Measurements from ENCODE around the gene DHRS1.
A peak's percentile ranks its signal among the peaks of the same experiment; 100 is the strongest.

The DHRS1 gene

DNA sequence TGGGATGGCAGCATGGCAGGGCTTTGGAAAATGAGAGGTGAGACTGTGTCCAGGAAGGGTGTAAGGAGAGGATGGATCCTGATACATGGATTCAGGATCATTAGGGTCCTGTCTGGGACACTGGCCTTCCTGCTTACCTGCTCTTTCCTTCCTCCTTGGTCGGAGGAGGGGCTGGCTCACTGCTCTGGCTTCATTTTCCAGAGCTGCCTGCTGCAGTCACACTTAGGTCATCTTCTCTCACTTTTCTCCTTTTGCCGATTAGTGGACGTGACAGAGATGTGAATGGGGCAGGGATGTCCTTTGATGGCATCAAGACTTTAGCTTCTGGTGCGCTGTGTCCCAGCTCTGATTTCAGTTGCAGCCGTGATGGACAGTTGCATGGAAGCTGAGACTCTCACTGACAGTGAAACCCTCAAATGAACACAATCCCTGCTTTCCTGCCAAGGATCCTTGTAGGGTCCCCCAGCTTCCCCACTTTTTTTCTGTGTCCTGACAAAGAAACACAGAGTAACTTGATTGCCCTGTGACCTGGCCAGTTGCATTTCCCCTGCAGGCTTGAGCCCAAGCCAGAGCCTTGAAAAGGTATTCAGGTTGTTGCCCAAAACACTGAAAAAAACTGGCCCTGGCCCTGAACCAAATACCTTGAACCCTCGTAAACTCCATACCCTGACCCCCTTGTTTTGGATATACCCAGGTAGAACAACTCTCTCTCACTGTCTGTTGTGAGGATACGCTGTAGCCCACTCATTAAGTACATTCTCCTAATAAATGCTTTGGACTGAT, 9.0 kb upstream of the DHRS1 start:
- DNase-seq = no peak

DNA sequence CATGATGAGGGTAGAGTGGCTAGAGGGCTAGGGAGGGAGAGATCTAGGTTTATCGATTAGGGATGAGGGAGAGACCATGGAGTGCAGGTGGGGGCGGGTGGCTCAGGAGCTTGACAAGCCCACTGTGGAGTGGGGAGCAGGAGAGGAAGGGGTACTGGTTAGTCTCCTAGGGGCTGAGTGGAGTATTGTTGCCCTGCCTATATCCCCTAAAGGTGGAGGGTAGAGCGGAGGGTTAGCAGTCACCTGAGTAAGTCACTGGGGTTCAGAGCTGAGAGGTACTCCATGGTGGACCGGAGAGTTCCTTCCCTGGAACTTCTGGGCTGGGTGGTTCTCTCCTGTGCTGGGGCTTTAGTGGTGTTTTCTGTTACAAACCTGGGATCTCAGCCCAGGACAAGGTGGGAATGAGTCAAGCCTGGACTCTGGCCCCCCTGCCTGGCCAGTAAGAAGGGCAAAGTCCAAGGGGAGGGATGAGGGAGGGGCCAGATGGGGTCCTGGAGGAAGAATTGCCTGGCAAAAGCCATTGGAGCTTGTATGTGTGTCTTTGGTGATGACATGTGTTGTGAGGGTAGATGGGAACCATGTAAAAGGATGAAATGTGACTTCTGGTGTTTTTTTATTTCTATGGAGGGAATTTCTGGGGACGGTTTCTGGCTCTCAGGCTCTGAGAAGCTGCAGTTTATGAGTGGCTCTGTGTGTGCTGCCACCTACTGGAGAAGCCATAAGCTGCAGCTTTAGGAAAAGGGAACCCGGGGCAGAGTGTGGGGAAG, 8.2 kb upstream of the DHRS1 start, which contains the start of gene CIDEB:
Gene CIDEB (minus strand): TSS at position 403 of the 767 bp plus-strand sequence. CDS start 119 bp downstream, at position 284.
- peak; percentile 25 for DNase-seq

DNA sequence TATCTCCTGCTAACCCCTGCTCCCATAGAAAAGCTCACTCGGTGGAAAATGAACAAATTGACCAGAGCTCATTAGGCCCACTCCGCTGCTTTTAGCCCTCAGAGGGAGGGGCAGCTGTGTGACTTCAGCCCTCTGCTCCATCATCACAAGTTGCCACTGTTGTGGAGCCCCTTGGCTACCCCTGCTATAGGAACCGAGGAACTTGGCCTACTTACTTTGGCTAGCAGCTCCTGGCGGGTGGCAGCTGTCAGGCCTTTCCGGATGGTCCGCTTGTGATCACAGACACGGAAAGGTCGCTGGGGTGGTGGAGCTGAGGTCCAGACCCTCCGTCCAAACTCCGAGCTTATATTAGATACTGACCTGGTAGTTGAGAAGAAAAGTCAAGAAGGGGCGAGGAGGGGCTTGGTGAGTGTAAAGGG, 7.6 kb upstream of the DHRS1 start:
- DNase-seq = no peak

DNA sequence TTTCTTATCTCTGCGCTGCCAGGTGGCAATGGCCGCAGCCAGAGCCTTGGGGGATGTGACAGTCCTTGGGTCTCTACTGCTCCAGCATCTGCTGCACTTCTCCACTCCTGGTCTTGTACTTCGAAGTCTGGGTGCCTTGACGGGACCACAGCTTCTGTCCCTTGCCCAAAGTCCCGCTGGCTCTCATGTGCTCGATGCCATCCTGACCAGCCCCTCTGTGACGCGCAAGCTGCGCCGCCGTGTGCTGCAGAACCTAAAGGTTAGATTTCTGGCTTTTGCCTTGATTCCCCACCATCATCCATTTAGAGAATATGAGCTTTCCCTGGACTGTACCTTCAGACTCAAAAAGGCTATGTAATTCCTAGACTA, 4.4 kb upstream of the DHRS1 start:
- no peak for DNase-seq

DNA sequence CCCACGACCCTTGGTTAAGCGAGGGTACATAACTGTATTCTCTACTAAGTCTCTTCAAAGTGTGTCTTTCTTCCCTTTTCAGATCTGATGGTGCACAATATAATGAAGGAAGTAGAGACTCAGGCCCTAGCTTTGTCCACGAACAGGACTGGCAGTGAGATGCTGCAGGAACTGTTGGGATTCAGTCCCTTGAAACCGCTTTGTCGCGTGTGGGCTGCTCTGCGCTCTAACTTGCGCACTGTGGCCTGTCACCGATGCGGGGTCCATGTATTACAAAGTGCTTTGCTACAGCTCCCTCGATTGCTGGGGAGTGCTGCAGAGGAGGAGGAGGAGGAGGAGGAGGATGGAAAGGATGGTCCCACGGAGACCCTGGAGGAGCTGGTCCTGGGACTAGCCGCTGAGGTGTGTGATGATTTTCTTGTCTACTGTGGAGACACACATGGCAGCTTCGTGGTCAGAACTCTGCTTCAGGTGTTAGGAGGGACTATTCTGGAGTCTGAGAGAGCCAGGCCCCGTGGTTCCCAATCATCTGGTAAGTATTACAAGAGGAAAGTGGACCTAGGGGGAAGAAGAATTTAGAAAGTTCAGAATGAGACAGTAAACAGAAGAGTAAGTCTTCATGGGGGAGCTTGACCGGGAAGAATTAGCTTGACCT, 873 bp upstream of the DHRS1 start:
- DNase-seq = no peak

DNA sequence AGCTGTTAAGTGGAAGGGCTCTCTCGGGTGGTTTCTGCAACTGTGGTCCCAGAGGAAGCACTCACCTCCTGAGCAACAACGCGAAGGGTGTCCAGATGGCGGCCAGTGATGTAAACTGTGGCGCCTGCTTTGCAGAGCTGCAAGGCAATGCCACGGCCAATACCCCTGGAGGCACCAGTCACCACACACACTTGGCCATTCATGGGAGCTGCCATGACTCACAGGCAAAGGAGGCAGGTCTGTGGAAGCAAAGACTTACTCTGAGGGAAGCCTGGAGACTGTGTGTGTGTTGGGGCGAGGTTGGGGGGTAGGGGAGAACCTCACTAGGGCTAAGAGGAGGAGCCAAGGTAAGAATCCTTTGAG, 707 bp downstream of the DHRS1 start:
- DNase-seq = no peak

DNA sequence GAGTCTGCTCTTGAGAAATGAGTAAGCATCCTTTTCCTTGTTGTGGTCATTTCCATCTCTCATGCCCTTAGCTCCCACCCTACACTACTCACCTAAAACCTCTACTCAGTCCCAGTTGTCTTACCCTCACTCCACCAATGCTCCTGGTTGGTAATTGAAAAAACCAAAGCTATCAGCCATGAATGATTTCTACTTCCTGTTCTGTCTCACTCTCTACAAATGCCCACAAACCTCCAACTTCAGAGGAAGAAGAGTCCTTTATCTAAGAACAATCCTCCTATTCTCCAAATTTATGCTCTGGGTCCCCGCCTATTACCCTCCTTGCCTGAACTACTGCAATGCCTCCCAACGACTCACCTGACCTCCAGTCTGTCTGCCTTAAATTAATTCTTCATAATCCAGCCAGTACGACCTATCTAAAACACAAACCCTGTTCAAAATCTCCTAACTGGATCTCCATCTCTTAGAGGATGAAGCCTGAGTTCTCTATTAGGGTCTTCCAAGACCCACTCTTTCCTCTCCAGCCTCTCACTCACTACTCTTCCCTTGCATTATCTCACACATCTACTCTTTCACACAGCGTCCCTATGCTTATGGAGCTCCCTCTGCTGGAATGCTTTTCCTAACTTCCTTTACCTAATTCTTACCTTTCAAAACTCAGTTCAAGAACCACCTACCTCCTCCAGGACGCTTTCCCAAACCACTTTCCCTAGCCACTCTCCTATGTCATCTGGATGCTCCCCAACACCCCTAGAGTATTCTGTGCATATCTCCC, 2.2 kb downstream of the DHRS1 start:
- peak; percentile 18 for DNase-seq

DNA sequence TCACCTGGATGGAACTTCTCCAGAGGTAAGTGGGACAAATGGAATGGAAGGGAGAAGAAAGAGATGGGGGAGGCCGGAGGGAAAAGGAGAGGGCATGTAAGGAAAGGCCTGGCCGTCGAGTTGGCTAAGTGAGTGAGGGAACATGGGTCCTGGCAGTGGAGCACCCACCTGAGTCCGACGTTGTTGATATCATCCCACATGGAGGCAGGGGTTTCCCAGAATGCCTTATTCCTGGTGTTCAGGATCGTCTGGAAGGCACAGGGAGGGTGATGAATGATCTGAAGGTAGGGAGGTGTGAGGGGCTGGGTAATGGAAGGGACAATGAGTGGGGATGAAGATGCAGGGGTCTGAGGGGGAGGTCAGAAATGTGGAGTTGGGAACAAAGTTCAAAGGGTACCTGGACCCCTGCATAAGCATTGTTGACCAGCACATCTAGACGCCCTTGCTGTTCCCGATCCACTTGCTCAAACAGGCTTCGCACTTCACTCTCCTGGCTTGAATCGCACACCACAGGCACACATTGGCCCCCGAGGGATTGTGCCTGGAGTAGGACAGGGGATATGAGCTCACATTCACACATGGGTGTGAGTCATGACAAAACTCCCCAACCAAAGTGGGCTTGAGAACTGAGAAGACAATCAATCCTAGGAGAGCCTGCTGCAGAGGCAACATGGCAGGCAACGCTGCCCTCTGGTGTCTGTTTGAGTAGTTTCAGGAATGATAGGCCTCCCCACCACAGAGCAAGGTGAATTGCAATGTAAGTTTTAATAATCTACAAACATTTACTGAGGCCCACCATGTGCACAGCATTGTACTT, 3.0 kb downstream of the DHRS1 start:
- DNase-seq = no peak

DNA sequence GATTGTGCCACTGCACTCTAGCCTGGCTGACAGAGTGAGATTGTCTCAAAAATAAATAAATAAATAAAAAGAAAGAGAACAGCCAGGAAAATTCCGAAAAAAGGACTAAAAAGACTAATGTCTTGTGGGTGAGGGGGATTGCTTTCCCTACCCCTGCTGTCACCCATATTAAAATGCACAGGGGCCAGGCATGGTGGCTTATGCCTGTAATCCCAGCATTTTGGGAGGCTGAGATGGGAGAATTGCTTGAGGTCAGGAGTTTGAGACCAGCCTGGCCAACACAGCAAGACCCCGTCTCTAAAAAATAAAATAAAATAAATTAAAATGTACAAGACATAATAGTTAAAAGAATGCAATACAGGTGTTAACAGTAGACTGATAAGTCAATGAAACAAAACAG, 6.1 kb downstream of the DHRS1 start:
- DNase-seq = no peak

DNA sequence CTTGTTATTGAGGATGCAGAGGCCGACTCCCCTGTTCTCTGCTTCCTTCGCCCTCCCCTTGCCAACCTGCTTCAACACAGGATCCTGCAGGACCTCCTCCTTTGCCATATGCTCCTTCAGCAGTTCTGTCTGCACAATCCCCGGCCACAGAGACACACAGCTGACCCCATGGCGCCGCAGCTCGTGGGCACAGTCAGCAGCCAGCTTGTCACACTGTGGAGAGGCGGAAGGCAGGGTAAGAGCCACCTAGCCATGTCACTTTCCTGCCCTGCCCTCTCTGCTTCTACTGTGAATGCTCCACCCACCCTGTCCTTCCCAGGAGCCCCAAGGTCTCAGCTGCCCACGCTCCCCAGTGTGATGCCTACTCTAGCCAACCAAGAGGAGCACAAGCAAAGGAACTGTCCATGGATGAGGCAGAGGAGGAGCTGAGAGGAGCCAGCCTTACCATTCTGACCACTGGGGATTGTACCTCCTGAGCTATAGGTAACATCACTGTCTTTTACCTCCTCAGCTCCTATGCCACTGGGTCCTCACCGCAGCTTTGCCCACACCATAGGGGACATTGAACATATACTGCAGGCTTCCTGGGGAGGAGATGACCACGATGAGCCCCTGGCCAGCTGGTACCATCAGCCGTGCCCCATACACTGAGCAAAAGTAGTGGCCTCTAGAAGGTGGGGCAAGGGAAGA, 7.3 kb downstream of the DHRS1 start:
- no peak for DNase-seq

DNA sequence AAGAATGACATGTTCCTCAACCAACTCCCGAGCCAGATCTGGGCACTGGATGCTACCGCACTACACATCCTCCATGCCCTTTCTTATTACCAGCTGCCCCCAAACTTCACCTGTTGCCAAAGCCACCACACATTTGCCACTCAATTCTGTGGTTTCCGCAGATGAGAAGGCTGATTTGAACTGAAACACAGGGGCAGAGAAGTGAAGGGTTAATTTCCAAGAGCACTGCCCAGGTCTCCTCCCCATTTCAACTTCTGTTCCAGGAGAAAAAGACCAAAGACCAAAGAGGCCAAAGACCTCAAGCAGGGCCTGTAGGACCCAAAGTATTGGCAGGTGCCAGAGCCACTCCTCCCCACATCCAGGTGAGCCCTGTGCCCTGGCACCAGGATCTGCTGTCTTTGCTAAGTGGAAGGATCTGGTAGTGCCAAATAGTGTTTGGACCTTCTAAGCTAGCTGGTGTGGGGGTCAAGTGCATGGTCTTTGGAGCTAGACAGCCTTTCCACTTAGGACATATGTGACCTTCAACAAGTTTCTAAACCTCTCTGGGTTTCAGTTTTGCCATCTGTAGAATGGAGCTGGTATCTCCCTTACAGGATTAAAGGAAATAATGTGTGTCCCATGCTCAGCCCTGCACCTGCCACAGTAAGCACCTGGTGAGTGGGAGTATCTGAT, 8.0 kb downstream of the DHRS1 start:
- no peak for DNase-seq

DNA sequence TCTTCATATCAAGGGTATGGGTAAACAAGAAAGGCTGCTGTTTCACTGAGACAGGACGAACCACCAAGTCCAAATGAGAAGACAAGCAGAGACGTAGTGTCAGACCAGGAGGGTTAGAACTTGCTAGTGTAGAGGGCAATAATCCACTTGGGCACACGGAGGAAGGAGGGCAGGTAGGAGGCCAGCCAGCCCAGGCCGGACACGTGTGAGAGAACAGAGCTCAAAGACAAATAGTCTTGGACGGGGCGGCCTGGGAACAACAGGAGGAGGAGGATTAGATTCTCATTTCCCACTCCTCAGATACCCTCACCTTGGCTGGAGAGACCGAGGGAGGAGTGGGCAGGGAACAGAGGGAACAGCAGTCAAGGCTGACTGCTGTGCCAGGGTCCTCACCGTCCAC, 8.8 kb downstream of the DHRS1 start:
- DNase-seq = no peak

DNA sequence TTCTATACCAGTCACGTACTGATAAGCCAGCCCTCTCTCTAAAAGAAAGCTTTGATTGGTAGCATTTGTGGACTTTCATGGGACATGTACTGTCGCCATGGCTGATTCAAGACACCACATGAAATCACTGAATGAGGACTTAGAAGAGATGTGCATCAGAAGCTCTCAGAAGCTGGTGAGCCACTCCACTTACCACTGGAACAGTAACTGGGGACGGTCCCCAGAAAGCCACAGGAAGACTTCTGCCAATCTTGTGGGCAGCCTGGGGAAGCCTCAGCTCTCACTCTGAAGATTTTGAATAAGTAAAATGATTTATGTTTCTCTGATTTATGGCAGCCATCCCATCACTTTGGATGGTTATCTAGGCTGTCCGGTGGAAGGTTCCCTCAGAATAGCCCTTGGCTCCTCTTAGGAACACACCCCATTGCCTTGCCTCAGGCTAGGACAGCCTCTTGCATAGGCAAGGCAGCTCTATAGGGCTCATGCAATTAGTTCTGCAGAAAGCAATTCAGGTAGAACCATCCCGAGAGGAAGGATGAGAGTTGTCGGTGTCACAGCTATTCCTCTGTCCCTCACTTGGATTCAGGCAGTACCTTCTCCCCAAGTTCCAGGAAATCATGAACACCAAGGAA, 9.8 kb downstream of the DHRS1 start:
- DNase-seq = no peak

DNA sequence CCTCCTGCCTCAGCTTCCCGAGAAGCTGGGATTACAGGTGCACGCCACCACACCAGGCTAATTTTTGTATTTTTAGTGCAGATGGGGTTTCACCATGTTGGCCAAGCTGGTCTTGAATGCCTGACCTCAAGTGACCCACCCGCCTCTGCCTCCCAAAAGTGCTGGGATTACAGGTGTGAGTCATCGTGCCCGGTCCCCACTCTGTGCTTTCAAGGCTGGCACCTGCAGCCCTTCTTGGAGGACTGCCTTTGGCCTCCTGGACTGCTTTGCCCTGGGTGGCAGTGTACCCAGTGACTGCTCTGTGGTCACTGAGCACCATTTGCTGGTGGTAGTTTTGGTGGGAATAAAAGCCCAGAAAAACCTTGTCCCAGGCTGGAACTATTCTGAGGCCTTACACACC, 12.6 kb downstream of the DHRS1 start:
- no peak for DNase-seq

DNA sequence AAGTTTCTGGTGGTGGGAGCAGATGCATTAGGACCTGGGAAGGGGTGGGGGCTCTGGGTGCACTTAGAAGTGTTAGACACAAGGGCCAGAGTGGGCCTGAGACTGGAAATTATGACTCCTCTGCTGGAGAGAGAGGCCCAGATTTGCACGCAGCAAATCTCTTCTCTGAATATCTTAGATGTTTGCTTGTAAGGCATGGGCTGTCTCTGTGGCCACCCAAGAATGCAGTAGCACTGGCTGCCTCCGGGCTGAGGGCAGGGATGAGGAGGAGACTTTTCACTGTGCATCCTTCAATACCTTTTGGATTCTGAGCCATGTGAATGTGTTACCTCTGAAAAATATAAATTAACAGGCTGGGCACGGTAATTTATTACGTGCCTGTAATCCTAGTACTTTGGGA, 14.2 kb downstream of the DHRS1 start:
- DNase-seq = no peak

DNA sequence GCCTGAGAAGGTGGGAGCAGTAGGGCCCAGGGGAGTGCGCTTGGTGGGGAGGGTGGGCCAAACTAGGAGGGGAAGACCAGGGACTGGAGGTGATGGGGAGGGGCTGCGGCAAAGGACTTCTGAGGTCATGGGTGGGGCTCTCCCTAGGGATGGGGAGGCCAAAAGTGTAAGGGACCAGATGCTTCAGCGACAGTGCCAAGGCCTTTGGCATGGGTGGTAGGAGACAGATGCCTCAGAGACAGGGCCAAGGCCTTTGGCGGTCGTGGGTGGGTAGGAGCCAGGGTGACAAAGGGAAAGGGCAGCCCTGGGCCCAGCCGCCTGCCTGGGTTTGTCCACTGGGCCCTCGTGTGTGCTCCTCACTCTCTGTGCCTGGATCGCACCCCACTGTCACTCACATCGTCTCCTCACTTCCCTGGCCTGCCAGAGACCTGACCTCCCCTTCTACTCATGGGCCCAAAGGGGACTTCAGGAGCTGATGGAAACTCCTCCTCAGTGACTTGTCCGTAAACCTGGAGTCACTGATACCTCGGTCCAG, 15.0 kb downstream of the DHRS1 start:
- no peak for DNase-seq

DNA sequence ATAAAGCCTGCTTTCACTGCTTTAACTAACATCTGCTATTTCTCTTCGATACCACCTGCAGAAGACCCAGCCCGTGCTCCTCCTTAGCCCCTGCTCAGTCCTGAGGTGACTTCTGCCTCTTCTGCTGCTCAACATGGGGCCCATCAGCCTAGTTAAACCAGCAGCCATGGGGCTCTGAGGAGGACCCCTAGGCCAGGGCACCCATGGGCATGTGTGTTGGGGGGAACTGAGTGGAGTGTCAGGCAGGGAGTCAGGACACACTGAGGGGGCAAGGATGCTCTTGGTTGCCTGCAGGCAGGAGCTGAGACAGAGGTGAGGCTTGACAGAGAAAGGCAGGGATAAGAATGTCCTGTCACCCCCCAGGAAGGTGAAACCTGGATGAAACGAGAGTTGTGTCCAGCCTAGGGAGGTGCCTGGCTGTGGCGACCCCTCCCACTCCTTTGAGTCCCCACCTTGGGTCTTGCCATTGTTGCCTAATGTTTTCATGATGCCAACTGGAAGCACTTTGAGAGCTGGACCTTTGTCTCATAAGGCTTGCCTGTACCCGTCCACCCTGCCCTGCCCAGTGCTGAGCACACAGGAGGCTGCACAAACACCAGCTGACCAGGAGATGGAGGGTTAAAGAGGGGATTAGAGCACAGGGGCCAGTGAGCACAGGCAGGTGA, 15.7 kb downstream of the DHRS1 start:
- DNase-seq = no peak

DNA sequence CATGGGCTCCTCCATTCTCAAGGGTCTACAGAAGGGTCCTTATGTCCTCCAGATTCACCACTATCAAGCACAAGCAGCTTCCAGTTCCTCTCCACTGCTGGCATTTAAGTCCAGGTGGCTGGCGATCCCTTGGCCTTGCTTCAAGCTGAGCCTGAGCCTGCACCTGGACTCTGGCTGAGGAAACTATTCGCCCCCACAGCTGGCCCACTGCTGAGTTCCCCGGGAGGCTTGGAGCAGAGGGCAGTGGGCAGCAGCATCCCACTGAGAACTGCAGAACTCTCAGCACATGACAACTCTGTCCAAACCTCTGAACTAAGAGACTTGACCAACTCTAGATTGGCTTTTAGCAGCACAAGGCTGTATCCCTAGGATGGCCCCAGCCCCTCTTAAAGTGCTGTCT, 16.8 kb downstream of the DHRS1 start:
- no peak for DNase-seq

DNA sequence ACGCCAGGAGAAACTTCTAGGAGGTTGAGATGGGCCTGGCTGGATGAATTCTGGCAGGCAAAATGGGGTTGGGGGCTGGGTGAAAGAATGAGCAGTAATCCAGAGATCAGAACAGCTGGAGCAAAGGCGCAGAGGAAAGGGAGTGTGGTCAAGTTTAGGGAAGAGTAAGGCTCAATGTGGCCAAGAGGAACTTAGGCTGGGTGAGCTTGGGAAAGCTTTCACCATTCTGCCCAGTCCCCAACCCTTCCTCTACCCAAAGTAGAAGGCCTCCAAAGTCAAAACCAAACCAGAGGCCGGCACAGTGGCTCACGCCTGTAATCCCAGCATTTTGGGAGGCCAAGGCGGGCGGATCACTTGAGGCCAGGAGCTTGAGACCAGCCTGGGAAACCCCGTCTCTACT, 17.9 kb downstream of the DHRS1 start:
- DNase-seq = no peak

Measured in NCI-H748 treated with DMSO at 0.1 percent for 48 hours (cell line).